ENCODE results near the gene CABLES2. TPM values are rescaled to one million over a fixed set of nuclear protein-coding genes. Genes with fewer than 3 reads are reported as not detected.

Gene CABLES2
- total RNA-seq, 4 donors from 2014 or later, result 2.8 to 5.3 (median 3.7) TPM

DNA sequence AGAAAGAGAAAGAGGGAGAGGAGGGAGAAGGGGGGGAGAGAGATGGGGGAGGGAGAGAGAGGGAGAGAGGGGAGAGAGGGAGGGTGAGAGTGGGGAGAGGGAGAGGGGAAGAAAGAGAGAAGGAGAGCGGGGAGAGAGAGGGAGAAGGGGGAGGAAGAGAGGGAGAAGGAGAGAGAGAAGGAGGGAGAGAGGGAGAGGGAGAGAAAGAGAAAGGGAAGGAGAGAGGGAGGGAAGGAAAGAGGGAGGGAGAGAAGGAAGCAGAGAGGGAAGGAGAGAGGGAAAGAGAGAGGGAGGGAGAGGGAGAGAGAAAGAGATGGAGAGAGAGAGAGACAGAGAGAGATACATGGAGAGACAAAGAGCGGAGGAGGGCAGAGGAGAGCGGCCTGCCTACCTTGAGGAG, 44.9 kb upstream of the CABLES2 start:
- TF ChIP-seq, protein P1, sequence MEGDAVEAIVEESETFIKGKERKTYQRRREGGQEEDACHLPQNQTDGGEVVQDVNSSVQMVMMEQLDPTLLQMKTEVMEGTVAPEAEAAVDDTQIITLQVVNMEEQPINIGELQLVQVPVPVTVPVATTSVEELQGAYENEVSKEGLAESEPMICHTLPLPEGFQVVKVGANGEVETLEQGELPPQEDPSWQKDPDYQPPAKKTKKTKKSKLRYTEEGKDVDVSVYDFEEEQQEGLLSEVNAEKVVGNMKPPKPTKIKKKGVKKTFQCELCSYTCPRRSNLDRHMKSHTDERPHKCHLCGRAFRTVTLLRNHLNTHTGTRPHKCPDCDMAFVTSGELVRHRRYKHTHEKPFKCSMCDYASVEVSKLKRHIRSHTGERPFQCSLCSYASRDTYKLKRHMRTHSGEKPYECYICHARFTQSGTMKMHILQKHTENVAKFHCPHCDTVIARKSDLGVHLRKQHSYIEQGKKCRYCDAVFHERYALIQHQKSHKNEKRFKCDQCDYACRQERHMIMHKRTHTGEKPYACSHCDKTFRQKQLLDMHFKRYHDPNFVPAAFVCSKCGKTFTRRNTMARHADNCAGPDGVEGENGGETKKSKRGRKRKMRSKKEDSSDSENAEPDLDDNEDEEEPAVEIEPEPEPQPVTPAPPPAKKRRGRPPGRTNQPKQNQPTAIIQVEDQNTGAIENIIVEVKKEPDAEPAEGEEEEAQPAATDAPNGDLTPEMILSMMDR (IDR thresholded peaks at IDR 0.05), result no peak
- no peak for TF ChIP-seq POLR2A (IDR thresholded peaks at IDR 0.05)
- WGBS, 2 donors, result 77% methylated on average over 3 of the region's 3 CpGs
- intact Hi-C loops (cut with DNase I; ENCODE audit: low total_unique reads), result no loop called here
- DNase-seq (ENCODE audit: low spot score in 2 of 2), result no peak
- no peak overlapping the region for H3K4me3 ChIP-seq (ENCODE audit: low read depth, poor library complexity, severe bottlenecking)

DNA sequence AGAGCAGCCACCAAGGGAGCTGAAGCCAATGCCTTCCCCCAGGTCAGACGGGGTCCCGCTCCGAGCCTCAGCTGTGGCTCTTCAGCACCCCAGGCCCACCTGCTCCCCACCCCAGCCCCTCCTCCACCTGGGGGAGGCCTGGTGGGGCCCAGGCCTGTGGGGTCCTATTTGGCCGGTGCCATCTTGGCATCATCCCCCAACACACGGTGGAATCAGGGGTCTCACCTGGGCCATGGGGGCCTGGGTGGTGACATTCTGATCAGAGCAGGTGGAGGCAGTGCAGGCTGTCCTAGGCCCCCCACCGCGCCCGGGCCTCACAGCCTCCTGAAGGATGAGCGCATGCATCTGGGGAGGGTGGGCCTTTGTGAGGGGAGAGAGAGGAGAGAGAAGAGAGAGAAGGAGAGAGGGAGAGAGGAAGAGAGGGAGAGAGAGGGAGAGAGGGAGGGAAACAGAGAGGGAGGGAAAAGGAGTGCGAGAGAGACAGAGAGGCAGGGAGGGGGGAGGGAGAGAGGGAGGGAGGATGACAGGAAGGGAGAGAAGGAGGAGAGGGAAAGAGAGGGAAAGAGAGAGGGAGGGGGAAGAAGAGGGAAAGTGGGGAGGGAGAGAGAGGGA, 44.2 kb upstream of the CABLES2 start:
- H3K4me3 ChIP-seq (ENCODE audit: low read depth, poor library complexity, severe bottlenecking), result no peak overlapping the region
- TF ChIP-seq POLR2A (IDR thresholded peaks at IDR 0.05), result no peak
- TF ChIP-seq, protein P1 (IDR thresholded peaks at IDR 0.05), result no peak
- DNase-seq (ENCODE audit: low spot score in 2 of 2), result no peak
- 63 to 67% methylated on average over 9 to 10 of the region's 10 CpGs for WGBS, 2 donors
- intact Hi-C loops (cut with DNase I; ENCODE audit: low total_unique reads), result no loop called here

DNA sequence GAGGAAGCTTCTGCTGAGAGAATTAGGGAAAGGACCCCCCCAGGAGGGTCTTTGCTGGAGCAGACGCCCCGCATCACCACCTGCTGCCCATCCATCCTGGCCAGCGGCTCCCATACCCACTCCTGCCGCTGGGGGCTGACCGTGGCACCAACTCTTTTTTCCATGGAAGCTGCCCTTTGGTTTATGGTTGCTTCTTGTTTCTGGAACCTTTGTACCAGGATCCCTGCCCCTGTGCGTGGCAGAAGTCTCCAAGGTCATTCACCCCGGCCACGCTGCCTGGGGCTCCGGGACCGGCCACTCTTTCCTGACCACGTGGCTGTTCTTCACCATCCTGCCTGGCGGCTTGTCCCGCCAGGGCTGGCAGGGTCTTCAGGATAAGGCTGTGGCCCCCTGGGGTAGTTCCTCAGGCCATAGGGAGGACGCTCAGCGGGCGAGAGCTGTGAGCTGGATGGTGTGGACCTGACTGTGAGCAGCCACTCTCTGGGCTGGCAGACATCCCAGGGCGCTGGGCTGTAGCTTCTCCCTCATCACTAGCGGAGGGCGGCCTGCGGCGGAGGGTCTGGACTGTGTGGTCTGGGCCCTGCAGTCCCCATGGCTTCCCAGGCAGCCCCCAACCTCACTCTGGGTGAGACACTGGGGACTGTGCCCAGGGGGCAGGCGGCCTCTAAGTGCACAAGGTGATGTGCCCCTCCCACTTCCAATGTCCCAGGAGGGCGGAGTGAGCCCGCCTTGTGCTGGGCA, 43.0 kb upstream of the CABLES2 start:
- no peak for TF ChIP-seq POLR2A (IDR thresholded peaks at IDR 0.05)
- TF ChIP-seq, protein P1 (IDR thresholded peaks at IDR 0.05), result no peak
- H3K4me3 ChIP-seq (ENCODE audit: low read depth, poor library complexity, severe bottlenecking), result no peak overlapping the region
- no peak for DNase-seq (ENCODE audit: low spot score in 2 of 2)
- intact Hi-C loops (cut with DNase I; ENCODE audit: low total_unique reads), result no loop called here
- WGBS, 2 donors, result 75 to 79% methylated on average over 15 to 24 of the region's 24 CpGs

DNA sequence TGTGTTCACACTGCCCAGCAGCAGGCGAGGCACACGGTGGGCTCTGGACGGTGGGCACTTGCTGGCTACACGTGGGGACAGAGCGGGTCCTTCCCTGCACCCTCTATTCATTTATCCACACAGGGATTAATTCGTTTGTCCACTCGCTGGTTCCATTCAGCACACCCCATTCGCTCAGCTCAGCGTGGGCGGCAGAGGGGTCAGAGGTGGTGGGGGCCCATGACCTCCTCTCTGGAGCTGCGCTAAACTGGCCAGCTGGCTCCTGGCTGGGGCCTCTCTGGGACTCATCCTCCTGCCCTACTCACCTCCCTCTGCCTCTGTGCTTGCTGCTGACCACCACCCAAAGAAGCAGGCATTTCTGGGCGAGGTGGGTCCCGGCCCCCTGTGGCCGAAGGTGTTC, 41.7 kb upstream of the CABLES2 start:
- no peak for DNase-seq (ENCODE audit: low spot score in 2 of 2)
- 69 to 75% methylated on average over 13 to 14 of the region's 14 CpGs for WGBS, 2 donors

DNA sequence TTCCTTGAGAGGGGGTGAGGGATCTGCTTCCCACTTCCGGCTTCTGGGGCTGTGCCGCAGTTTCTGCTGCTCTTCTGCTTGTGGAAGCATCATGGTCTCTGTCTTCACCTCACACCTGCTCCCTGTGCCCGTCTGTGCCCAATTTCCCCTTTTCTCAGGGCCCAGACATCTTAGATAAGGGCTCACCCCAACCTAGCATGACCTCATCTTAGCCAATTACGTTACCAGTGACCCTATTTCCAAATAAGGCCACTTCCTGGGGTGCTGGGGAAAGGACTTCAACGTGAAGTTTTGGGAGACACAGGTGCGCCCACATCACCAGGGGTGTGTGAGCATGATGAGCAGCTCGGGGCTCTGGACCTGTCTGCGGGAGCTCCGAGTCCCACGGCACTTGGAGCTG, 41.0 kb upstream of the CABLES2 start:
- no peak for DNase-seq (ENCODE audit: low spot score in 2 of 2)
- intact Hi-C loops (cut with DNase I; ENCODE audit: low total_unique reads), result no loop called here
- H3K4me3 ChIP-seq (ENCODE audit: low read depth, poor library complexity, severe bottlenecking), result no peak overlapping the region
- TF ChIP-seq, protein P1 (IDR thresholded peaks at IDR 0.05), result no peak
- TF ChIP-seq POLR2A (IDR thresholded peaks at IDR 0.05), result no peak
- 48 to 58% methylated on average over 8 to 10 of the region's 10 CpGs for WGBS, 2 donors

More for the DNA sequence above, 41.7 kb upstream of the CABLES2 start:
- no peak overlapping the region for H3K4me3 ChIP-seq (ENCODE audit: low read depth, poor library complexity, severe bottlenecking)
- intact Hi-C loops (cut with DNase I; ENCODE audit: low total_unique reads), result no loop called here
- no peak for TF ChIP-seq POLR2A (IDR thresholded peaks at IDR 0.05)
- TF ChIP-seq, protein P1 (IDR thresholded peaks at IDR 0.05), result no peak
